ENCODE results near the gene CDH22. TPM values are rescaled to one million over a fixed set of nuclear protein-coding genes. Genes with fewer than 3 reads are reported as not detected.

The CDH22 gene
- total RNA-seq, 1 donor from 2014 or later = 2.0 TPM

DNA sequence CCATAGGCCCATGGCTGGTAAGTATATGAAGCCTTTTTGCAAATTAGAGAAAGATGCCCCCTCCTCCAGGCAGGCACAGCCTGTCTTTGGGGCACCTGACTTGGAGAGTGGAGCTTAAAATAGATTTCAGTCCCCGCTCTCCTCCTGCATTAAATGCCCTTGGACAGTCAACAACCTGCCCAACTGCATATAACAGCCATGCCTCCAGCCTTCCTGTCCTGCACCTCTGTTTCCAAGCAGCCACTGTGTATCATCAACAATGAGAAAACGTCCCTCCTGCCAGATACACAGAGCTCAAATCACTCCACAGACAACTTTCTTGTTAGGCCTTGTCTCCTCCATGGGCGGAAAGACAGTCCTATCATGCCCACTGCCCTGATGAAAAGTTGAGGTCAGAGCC lies 3.4 kb downstream of the CDH22 start:
- no peak for FAIRE-seq

DNA sequence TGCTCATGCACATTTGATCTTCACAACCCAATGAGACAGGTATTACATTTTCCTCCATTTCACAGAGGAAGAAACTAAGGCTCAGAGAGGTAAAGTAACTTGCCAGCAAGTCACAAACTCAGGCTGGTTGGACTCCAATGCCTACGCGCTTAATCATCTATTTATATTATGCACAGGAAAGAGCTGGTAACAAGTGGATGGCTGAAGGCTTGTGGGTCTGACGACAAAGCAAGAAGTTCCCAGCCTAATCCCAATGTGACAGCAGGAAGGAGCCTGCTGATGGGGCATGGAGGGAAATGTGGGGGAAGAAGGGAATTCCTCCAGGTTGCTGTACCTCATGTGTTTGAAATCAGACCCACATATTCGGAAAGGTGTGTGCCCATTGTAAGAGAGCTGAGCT lies 3.9 kb downstream of the CDH22 start:
- DNase-seq (ENCODE audit: low spot score in 2 of 2) (no peak), FAIRE-seq (no peak)

More for the DNA sequence above, 3.4 kb downstream of the CDH22 start:
- DNase-seq (ENCODE audit: low spot score in 2 of 2) = no peak

DNA sequence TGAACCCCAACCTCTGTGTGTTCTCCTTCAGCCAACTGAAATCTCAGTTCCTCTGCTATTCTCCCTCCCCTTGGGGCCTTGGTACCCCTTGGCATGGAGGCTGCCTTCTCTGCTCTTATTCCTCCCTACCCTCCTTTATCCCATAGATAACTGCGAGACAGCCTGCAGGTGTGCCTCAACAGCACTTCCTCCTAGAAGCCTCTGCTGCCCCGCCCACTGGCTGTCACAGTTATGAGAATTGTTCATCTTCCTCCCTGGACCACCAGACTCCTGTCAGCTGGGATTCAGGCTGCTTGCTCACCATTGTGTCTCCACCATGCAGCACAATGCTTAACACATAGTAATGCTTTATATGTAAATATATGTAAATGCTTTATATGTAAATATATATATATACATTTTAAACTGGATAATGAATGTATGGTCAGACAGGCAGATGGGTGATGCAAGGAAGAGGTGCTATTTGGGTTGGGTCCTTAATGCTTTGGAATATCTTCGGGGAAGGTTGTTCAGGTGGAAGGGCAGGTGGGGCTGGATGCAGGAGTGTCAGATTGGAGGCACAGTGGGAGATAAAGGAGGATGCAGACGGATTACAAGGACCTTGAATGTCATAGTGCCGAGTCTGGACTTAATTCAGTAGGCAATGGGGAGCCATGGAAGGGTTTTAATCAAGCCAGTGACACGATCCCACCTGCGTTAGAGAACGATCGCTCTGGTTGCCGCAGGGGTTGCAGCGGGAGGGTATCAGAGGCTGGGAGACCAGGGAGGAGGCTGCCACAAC lies 4.9 kb downstream of the CDH22 start:
- FAIRE-seq (no peak), DNase-seq (ENCODE audit: low spot score in 2 of 2) (no peak)

DNA sequence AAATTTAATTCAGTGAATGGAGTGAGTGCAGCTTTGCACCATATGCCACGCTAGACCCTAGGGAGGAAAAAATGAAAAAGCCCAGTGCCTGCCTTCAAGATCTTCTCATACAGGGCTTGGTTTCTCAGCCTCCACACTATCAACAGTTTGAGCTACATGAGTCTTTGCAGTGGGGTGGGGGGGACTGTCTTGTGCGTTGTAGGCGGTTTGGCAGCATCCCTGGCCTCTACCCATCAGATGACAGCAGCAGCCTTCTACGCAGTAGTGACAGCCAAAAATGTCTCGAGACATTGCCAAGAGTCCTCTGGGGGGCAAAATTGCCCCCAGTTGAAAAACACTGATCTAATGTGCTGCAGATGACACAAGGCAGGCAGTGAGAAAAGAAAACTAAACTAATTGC lies 6.2 kb downstream of the CDH22 start:
- DNase-seq (ENCODE audit: low spot score in 2 of 2) = no peak

DNA sequence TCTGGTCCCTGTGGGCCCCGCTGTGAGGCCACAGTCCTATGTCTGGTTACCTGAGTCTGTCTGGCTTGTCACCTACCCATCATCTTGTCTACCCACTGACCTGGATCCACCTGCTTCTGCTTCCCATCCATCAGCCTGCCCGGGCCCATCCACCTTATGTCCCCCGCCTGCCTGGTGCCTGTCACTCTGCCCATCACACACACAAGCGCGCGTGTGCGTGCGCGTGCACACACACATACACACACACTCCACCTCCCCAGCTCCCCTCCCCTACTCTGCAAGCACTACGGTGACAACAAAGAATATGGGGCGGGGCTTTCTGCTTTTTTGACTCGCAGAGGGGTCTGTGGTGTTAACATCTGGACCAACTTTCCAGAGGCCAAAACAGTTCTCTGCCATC lies 8.0 kb downstream of the CDH22 start:
- FAIRE-seq (no peak), DNase-seq (ENCODE audit: low spot score in 2 of 2) (no peak)

More for the DNA sequence above, 6.2 kb downstream of the CDH22 start:
- FAIRE-seq = no peak

DNA sequence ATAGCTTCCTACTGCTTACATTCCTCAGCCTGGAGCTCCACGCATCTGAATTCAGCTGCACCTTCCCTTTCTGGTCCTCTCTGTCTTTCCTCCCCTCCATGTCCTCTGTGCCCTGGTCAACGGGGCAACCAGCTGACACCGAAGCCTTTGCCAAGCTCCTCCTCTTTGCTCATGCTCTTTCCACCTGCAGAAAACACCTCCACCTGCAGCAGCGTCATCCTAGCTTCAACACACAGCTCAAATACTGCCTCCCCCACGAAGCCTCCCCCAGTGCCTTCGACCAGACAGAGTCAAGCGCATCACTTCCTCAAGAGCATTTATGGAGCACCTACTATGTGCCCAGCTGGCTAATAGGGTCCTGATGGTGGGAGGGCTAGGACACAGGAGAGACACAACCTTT lies 9.2 kb downstream of the CDH22 start:
- no peak for FAIRE-seq
- no peak for DNase-seq (ENCODE audit: low spot score in 2 of 2)

DNA sequence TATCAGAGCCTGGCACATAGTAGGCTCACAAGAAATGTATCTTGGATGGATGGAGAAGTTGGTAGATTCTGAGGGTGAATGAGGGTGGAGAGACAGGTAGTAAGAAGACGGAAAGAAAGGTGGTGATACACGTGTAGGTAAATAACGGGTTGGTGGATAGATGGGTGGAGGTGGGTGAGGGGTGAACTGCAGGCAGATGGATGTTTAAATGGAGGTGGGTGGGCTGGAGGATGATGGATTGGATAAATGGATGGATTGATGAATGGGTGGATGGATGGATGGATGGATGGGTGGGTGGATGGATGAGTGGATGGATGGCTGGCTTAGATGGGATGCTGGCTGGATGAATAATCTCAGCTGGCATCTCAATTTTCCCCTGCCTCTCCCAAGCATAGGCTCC lies 9.9 kb downstream of the CDH22 start:
- no peak for FAIRE-seq

DNA sequence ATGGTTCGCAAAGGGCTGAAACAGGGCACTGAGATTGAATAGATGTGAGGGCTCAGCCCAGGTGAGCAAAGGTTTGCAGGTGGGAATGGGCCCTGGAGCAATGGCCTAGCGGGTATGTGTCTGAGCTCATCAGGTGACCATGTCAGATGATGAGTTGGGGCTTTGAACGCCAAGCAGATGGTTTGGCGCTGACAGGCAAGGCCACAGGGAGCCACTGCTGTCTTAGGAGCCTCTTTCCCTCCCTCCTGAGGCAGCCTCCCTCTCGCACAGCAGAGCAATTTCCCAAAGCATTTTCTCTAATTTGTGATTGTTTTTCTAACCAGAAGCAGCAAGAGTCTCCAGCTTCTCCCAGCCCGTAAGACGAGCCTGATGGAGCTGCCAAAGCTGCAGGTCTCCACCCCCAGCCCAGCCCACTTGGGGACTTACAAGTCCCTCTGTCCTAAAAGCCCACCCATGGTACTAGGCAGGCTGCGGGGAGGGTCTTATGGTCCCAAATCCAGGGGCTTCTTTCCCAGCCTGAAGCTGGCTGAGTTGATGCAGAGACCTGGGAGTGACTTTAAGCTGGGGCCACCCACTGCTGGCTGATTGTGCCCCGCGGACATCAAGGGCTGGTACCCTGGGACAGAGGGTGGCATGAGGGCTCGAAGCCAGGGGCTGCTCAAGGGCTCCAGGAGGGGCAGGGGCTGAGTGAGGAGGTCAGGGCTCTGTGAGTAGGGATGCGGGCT lies 11.6 kb downstream of the CDH22 start:
- DNase-seq (ENCODE audit: low spot score in 2 of 2) (no peak), FAIRE-seq (no peak)

More for the DNA sequence above, 9.9 kb downstream of the CDH22 start:
- DNase-seq (ENCODE audit: low spot score in 2 of 2) = no peak

DNA sequence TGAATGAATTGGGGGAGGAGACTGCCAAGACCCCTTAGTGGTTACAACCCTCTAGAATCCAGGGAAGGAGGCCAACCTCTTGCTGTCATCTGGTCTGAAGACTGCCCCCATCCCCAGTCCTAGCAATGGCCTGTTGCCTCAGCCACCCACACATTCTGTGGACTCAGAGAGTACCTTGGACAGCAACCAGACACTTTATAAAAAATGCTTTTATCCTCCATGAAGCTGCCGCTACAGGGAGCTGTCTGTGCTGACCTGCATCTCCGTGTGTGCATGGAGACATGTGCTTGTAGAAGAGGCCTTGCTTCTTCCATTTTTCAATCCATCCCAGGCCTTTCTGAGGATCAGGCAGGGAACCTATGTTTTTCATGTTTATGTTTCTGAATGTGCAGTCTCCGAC lies 15.2 kb downstream of the CDH22 start:
- no peak for FAIRE-seq
- DNase-seq (ENCODE audit: low spot score in 2 of 2) = no peak

DNA sequence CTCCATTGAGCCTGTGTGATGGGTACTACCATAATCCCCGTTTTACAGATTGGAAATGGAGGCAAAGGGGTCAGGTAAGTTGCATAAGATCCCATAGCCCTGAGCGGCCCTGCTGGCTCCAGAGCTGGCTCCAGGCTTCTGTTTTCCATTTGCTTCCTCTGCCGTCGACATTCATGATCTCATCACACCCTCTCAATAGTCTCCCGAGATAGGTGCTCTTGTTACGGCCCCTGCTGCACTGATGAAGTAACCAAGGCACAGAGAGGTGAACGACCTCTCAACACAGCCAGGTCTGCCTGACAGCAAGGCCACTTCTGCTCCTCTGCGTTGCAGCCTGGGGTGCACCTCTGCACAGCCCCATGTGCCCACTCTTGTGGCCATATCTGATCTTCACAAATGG lies 16.9 kb downstream of the CDH22 start:
- no peak for DNase-seq (ENCODE audit: low spot score in 2 of 2)
- FAIRE-seq = no peak

DNA sequence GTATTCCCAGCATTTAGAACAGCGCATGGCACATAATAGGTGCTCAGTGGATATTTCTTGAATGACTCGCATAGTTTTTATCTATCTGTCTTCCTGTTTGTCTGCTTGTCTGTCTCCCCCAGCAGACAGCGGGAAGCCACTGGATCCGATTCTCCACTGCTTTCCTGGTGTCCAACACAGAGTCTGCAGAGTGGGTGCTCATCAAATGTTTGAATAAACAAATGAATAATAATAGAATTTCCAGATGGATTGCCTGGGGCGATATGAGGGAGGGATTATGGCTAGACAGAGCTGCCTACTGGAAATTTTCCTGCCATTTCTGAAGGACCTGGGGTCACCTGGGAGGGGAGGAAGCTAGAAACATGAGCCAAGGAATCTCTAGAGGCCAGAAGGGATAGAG lies 18.9 kb downstream of the CDH22 start:
- no peak for DNase-seq (ENCODE audit: low spot score in 2 of 2)
- no peak for FAIRE-seq

DNA sequence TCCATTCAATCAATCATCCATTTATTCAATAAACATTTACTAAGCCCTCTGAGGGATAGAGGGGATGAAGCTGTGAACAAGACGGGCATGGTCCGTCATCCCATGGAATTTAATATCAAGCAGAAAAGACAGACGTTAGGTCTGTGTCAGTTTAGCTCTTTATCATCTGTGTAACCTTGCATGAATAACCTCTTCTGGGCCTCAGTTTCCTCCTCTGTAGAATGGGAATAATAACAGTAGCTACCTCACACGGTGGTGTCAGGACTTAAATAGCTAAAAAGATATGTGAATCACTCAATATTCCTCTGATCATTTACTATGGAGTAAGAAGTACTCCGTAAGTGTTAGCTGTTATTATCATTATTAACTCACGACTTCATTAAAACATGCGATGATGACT lies 21.3 kb downstream of the CDH22 start:
- DNase-seq (ENCODE audit: low spot score in 2 of 2) (no peak), FAIRE-seq (no peak)

DNA sequence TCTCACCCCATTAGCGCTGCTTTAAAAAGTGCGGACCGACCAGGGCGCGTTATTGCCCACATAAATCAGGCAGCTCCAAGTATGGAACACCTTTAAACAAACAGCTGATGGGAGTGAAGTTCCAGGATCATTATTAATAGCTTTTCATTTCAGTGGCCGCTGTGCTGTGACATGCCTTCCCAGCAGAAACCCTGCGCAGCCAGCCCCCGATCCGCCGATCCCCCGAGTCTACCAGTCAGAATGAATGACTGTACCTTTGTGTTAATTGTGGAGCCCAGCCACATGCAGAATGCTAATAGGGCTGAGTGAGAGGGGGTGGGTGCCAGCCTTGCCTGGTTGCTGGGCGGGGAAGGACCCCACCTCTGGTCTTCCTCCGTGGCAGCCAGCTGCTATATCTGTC lies 21.9 kb downstream of the CDH22 start:
- FAIRE-seq (no peak), DNase-seq (ENCODE audit: low spot score in 2 of 2) (no peak)

DNA sequence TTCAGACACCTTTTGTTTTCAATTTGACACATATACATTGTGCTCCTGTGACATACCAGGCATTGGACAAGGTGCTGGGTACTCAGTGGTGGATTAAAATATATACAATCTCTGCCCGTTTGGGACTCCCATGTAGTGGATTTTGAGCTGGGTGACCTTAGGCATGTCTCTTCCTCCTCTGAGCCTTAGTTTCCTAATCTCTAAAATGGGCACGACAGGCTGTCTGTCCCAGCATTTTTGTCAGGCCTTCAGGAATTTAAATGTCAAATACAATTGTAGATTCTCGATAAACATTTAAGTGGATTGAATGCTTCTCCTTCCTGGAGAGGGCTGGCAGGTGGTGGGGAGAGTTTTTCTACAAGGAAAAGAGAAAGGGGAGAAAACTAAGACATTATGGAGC lies 22.6 kb downstream of the CDH22 start:
- no peak for DNase-seq (ENCODE audit: low spot score in 2 of 2)
- no peak for FAIRE-seq

DNA sequence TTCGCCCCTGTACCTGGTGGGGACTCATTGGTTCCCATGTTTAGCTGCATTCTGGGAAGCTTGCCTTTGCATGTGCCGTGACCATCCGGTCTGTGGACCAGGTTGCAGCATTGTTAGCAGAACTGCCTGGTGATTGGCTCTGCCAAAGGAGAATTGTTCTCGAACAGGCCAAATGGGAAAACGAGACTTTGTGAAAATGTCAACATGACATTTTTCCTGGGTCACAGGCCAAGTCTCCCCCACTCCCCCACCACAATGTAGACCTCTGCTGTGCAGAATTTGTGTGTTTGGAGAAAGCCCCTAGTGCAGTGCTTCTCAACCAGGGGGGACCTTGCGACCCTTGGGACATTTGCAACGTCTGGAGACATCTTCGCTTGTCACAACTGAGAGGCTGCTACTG lies 23.2 kb downstream of the CDH22 start:
- DNase-seq (ENCODE audit: low spot score in 2 of 2) = no peak
- no peak for FAIRE-seq

DNA sequence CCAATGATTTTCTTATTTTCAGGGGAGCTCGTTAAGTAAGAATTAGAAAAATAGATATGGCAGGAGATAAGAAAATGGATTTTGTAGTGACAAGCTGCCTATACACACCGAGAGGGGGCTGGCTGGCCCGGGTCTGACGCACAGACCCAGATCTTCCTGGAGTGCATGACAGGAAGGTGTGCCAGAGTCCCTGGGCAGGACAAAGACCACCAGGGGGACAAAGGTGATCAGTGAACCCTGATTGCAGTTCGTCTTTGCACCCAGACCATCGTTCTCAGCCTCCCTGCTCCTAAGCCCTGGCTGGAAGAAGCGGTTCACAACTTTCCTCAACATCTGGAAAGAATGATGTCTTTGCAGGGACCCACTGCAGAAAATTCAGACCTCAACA lies 24.3 kb downstream of the CDH22 start:
- no peak for FAIRE-seq
- DNase-seq (ENCODE audit: low spot score in 2 of 2) = no peak

DNA sequence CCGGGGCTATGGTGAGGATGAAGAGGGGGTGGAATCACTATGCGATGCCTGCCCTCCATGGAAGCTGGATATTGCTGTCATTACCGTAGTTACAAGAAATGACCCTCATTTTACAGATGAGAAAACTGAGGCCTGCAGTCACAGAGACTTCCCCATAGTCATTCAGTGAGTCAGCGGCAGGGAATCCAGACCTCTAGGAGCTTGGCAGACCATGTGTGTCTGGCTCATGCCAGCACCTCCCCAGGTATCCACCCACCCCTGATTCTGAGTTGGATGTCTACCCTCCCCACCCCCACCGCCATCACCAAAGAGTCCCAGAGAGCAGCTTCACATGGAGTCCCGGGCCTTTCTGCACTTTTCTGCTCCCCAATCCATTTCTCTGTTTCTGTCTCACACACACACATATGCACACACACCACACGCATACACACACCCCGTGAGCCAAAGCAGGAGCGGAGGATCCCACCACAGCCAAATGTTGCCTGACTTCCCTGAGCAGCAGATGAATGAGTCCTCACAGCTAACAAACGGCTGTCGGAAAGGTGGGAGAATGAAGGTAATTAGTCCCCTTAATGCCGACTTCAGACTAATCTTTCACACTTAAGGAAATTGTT lies 24.8 kb downstream of the CDH22 start:
- FAIRE-seq (no peak), DNase-seq (ENCODE audit: low spot score in 2 of 2) (no peak)

DNA sequence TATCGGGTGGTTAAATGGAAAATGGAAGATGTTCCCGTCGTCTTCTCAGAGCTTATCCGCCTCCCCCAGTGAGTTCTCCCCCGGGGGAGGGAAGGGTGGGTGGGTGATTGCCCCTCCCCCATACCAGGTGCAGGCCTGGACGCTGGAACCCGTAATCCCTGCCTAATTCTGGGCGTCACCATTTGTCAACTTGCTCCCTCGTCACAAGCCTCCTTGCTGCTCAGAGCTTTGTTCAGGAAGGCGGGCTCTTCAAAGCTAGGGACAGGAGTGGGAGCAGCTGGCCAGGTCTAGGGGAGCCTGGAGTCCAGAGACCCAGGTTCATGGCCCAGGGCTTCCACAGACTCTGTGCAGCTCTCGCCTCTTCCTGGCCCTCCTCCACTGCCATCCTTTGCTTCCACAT lies 25.6 kb downstream of the CDH22 start:
- DNase-seq (ENCODE audit: low spot score in 2 of 2) = no peak
- FAIRE-seq = no peak

DNA sequence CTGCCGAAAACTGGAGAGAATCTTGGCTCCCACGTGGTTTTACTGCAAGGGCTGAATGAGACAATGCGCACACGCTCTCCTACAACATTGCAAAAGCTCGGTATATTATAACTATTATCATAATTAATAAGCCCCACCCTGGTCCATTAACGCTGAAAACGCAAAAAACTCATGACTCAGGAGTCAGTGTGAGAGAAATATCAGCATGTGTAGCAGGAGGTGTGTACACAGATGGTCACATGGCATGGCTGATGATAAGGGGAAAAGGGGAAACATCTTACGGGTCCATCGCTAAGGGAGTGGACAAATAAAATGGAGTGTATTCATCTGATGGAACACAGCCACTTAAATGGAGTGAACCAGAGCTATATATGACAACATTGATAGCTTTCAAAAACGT lies 29.2 kb downstream of the CDH22 start:
- no peak for FAIRE-seq

DNA sequence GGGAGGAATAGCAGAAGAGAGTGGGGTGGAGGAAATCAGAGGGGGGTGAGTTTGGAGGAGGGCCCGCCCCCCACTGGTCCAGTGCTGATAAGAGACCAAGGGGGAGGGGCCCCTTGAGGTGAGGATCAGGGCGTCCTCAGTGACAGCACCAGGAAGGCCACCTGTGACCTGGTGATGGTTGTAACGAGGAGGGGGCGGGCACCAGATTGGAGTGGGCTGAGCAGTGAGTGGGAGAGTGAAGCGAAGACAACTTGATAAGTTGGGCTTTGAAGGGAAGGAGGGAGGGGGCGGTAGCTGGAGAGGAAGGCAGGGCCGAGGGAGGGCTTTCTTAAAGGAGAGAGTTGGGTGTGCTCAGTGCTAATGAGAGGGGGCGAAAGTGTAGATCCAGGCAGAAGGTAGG lies 30.7 kb downstream of the CDH22 start:
- no peak for DNase-seq (ENCODE audit: low spot score in 2 of 2)
- FAIRE-seq = no peak

More for the DNA sequence above, 29.2 kb downstream of the CDH22 start:
- DNase-seq (ENCODE audit: low spot score in 2 of 2) = no peak

DNA sequence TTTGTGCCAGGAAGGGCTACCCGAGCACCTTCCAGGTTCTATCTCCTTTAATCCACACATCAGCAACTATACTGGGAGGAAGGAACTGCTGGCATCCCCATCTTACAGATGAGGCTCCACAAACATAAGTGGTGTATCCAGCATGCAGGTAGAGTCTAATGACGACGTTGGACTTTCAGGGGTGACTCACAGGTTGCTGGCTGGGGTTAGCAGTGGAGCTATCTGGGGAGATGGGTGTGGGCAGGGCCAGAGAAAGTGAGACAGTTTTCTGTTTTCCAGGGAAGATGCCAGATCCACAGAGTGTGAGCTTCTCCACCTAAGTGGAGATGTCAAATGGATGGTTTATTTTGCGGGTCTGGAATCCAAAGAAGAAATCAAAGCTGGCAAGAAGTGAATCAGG lies 31.8 kb downstream of the CDH22 start:
- FAIRE-seq = no peak
- no peak for DNase-seq (ENCODE audit: low spot score in 2 of 2)

DNA sequence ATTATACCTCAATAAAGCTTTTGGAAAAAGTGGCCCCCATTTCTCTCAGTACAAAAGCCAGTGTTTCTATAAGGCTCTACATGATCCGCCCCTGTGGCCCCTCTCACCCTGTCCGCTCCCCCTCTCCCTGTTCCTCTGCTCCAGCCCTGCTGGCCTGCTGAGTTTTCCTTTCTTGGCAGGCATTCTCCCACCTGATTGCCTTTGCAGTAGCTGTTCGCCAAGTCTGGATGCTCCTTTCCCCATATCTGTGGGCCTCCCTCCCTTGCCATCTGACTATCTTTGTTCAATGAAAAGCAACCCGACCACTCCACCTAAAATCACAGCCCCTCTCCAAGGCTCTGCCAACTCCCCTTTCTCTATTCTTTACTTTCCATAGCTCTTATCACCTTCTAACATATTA lies 33.2 kb downstream of the CDH22 start:
- FAIRE-seq (no peak), DNase-seq (ENCODE audit: low spot score in 2 of 2) (no peak)

All from frontal cortex (tissue), 4 donors.